Activated CD8-positive, alpha-beta memory T cell treated with anti-CD3 and anti-CD28 coated beads, Interleukin-2, amount 50 U/mL, for 48 hours (primary cell): Measurements from ENCODE around the gene SART1.
"Not testable (repeated sequence)": the region's sequence is repeated elsewhere in the genome, so short reads cannot be mapped to it uniquely, and the experiment has no call there.

Experiments used
- DNase-seq: peaks from one replicate; pipeline ENCODE4 v3.0.0-alpha.2; 2020

The SART1 gene

DNA sequence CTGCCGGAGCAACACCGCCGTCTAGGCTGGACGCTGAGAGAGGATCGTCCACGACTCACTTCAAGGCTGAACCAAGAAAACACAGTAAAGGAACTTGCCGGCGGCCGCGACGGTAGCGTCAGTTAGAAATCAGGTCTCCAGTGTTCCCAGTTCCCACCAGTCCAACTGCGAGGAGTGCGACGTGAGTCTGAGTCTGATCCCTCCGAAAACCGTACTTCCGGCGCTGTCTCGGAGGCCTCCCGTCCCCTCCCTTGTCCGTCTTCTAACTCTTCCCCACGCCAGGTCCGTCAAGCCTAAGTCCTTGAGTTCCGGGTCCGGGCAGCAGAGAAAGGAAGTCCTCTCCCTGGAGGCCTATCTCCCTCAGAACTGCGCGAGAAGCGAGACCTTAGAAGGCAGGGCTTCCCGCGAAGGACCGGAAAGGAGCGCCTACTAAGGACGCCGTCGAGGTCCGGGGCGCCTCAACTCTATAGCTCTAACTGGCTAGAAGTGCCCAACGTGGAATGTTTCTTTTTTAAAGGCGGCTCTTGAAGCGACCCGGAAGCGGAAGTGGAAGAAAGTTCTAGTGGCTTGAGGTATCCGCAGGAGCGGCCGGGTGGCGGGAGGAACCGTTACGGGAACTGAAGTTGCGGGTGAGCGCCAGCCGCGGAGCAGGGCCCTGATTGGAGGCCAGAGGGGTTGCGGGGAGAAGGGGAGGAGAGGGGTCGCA is 40.6 kb downstream of the SART1 start, which contains the start of the genes BANF1 and EIF1AD:
Gene BANF1, plus strand, starts transcription at position 562 of the 706 bp plus-strand sequence. CDS start 748 bp downstream, outside the sequence.
Gene EIF1AD, minus strand, starts transcription at position 216 of the 706 bp plus-strand sequence. CDS start 1,768 bp downstream, outside the sequence.
- DNase-seq = peak; percentile 93

DNA sequence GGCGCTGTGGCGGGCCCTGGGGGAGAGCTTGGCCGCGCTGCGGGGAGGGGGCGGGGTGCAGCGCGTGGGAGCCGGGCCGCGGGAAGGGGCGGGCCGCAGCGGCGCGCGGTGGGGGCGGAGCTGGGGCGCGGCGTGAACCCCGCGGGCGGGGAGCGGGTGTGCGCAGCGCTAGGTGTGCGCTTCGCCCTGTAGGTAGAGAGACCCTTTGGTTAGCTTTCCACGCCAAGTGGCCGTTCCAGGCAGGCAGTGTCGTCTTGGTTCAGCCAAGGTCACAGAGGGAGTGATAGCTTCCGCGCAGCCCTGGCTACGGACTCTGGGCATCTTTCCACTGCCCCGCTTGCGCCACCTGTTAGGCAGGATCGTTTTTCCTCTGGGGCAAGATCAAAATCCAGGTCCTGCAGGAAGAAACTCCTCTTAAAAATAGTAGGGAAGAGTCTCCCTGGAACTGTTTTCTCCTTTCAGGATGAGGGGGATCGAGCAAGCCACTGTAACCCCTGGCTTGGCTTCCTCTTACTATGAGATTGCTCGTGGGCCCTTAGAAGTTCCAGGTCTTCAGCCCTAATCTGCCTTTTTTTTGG is 41.2 kb downstream of the SART1 start:
- DNase-seq = no peak

DNA sequence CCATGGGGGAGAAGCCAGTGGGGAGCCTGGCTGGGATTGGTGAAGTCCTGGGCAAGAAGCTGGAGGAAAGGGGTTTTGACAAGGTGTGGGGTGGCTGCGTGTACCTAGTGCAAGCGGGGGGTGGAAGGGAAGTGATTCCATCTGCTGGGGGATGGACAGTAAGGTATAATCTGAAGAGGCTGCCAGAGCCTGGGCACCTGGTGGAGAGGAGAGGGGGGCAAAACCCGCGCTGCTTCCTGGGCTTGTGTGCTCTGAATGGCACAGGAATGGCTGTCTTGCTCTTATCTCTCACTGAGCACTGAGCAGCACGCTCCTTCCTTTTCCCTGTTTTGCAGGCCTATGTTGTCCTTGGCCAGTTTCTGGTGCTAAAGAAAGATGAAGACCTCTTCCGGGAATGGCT is 41.8 kb downstream of the SART1 start:
- DNase-seq = no peak

DNA sequence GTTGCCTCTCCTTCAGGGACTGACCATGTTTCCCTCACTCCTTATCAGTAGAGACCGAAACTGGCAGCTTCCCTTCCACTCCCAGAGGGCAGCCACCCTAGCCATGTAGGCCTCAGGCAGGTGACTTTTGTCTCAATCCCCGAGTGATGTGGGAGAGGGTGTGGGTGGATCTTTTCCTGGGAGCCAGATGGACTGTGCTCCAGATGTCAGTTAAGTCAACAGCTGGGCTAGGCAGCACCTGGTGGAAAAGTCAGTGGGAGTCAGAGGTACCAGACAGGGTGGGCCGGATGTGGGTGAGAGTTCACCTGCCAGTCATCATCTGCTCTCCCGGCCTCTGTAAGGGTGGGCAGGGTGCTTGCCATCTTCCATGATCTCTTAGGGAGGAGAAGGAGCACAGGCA is 42.7 kb downstream of the SART1 start:
- DNase-seq = no peak

GRCh38 chr11:66006134-66006890 is 44.8 kb downstream of the SART1 start:
- no peak for DNase-seq

- no peak for DNase-seq
These were observed 45.3 kb downstream of the SART1 start for GRCh38 chr11:66006891-66007176.

GRCh38 chr11:66007201-66007634 is 45.7 kb downstream of the SART1 start:
- no peak for DNase-seq

DNA sequence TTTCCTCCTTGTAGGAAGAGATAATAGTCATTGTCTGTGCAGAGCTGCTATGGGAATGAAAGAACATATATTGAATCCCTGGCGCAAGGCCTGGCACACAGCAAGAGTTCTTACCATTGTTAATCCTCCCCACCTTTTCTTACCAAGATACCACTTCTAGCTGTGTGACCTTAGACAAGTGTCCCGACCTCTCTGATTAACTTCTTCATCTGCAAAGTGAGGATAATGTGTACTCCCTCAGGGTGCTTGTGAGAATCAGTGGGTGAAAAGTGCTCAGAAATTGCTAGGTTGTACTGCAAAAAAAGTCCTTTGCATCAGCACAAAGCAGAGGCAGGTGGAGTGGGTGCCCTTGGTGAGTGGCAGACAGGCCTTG is 46.5 kb downstream of the SART1 start:
- no peak for DNase-seq

- DNase-seq = no peak
These were observed 47.1 kb downstream of the SART1 start for GRCh38 chr11:66008468-66009101.

- DNase-seq = not testable (repeated sequence)
These were observed 48.5 kb downstream of the SART1 start for GRCh38 chr11:66010036-66010435.

DNA sequence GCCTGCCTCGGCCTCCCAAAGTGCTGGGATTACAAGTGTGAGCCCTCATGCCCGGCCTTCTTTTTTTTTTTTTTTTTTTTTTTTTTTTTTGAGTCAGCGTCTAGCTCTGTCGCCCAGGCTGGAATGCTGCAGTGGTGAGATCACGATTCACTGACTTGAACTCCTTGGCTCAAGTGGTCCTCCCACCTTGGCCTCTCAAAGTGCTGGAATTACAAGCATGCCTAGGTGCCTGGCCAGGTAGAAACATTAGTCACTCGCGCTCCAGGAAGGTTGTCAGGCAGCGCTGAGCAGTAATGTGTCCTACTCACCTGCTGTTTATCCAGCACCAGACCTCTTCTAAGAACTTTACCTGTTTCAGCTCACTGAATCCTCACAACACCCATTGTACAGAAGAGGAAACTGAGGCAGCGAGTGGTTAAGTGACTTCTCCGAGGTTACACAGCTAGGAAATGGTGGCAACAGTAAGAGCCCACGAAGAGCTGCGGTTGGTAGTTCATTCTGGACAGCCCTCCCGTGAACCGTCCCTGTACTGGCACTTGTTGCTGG is 49.8 kb downstream of the SART1 start:
- DNase-seq = no peak

GRCh38 chr11:66011785-66012303 is 50.3 kb downstream of the SART1 start, which contains the start of gene CST6:
TSS of gene CST6 (plus strand) at chr11:66012008. CDS start at chr11:66012045, 37 bp downstream.
- no peak for DNase-seq

GRCh38 chr11:66012371-66012945 is 50.9 kb downstream of the SART1 start:
- DNase-seq = no peak

DNA sequence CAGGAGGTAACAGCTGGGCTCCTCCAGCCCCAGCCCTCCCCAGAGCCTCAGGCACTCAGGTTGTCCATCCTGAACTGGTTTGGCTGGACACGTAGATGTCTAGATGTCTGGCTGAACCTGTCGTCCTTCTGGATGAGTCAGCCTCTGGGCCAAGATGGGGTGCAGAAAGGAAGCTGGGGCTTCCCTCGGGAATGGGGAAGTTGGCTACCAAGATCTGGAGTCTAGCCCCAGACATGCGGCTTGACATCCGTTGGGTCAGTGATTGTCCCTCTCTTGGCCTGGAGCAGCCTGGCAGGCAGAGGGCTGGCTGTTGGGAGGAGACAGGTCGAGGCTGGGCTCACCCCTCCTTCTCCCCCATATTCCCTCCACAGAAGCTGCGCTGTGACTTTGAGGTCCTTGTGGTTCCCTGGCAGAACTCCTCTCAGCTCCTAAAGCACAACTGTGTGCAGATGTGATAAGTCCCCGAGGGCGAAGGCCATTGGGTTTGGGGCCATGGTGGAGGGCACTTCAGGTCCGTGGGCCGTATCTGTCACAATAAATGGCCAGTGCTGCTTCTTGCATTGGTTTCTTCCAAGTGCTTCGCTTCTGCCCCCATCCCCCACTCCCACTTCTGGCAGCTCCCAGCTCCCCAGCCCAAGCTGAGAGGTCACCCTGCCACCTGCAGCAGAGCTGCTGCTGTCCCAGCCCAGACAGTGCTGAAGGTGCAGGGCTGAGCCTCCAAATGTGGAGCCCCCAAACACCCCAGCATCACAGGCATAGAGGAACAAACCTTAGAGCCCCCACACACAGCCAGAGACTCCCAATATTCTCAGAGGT is 51.6 kb downstream of the SART1 start:
- no peak for DNase-seq

GRCh38 chr11:66013762-66014100 is 52.2 kb downstream of the SART1 start:
- no peak for DNase-seq

- DNase-seq = no peak
These were observed 53.4 kb downstream of the SART1 start for GRCh38 chr11:66014804-66015453.

DNA sequence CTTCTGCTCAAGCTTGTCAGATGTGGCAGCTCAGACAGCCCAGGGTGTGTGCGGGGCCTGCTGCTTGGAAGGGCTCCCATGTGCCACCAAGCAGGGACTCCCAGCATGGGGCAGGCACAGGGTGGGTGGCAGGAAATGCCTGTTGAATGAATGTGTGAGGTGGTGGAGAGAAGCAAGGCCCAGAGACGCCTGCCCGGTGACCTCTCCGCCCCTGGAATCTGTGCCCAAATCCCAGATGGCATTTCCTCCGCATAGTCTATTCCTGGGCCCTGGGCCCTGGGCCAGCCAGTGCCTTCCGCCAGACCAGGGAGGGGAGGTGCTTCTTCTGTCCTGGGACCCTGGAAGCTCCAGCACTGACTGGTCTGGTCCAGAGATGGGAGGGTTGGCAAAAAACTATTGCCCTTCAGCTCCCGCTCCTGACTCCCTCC is 53.9 kb downstream of the SART1 start:
- no peak for DNase-seq

- DNase-seq = no peak
These were observed 54.6 kb downstream of the SART1 start for GRCh38 chr11:66015936-66016792.

GRCh38 chr11:66016793-66017177 is 55.3 kb downstream of the SART1 start:
- DNase-seq = no peak

DNA sequence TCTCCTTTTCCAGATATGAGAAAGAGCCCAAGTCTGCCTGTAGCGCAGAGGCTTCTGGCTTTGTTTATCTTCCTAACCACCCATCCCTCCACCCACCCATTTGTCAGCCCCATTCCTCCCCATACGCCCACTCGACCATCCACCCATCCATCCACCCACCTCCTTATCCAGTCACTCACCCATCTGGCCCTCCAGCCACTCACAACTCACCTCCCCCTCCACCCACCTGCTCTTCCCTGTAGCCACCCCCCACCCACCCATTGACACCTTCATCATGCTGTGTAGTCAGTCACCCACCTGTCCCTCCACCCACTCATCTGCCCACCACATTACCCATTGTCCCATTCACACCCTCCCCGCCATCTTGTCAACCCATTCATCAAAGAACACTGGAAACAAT is 55.8 kb downstream of the SART1 start:
- no peak for DNase-seq
